Measurements from ENCODE around the gene TAF1C.

TAF1C gene

GRCh38 chr16:84155771-84156170 lies 31.1 kb downstream of the TAF1C start:
- DNase-seq = no peak

GRCh38 chr16:84155226-84155625 lies 31.6 kb downstream of the TAF1C start:
- no peak for DNase-seq

DNA sequence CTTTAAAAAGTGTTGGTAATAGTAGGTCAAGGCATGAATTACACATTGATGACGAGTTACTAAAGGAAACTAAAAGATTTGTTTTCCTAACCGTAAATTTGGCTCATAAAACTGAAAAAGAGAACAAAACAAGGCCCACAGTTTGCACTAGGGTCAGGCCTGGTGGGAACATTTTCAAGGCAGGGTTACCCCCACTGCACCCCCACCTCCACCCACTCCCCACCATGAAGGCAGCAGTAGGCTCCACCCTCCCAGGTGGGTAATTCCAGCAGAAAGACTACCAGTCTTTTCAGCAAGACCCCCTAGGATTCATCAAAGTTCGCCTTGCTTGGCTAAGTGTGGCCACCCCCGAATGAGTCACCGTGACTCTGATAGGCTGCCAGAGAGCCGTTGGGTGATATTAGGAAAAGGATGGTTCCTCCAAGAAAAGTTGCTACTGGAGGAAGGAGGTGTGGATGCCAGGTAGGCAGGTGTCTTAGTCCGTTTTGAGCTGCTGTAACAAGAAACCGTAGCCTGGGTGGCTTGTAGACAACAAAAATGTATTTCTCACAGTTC lies 33.1 kb downstream of the TAF1C start:
- DNase-seq = no peak

DNA sequence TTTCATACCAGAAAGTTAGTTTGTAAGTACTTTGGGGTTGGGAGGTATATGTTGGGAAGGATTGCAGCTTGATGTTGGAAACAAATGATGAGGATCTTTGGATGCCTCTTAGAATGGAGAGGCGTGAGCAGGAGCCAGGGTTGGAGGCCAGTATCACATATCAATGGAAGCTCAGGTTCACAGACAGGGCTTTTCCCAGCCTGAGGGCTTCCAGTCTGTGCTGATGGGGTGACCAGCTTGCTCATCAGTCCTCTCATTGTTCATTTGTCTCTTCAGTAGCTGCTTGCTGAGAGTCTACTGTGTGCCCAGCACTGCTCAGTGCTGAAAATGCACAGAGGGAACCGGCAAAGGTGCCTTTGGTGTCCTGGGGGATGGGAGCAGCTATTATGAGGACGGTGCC lies 35.9 kb downstream of the TAF1C start:
- DNase-seq = no peak

- peak; percentile 19 for DNase-seq
Measured at GRCh38 chr16:84144859-84145639, 41.8 kb downstream of the TAF1C start, which contains the start of the genes DNAAF1 and HSDL1. Gene DNAAF1 (plus strand): TSS chr16:84145308. CDS start chr16:84145441, 133 bp downstream. Gene HSDL1 (minus strand): TSS chr16:84145177. CDS start chr16:84131321, 13,856 bp downstream.

GRCh38 chr16:84144209-84144858 lies 42.5 kb downstream of the TAF1C start:
- DNase-seq = no peak

- no peak for DNase-seq
Measured at GRCh38 chr16:84143784-84144199, 43.1 kb downstream of the TAF1C start.

- no peak for DNase-seq
Measured at GRCh38 chr16:84143081-84143480, 43.8 kb downstream of the TAF1C start.

DNA sequence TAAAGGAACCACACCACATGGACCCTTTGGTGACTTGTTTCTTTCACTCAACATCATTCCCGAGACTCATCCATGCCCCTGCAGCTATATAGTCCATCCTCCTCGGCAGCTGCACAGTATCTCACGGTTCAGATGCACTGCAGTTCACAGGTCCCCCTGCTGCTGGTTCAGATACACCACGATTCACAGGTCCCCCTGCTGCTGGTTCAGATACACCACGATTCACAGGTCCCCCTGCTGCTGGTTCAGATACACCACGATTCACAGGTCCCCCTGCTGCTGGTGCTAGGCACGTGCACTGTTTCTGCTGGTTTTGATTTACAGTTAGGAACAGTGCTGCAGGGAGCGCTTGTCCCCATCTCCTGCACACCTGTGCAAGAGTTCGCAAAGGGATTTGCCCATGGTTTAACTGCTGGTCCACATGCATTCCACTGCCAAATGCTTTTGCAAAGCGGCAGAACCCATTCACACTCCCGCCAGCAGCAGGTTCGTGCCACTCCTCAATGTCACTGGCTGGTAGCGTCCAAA lies 45.6 kb downstream of the TAF1C start:
- peak; percentile 18 for DNase-seq

- DNase-seq = no peak
Measured at GRCh38 chr16:84139628-84140258, 47.1 kb downstream of the TAF1C start.

- DNase-seq = no peak
Measured at GRCh38 chr16:84138824-84139627, 47.8 kb downstream of the TAF1C start.

GRCh38 chr16:84138500-84138823 lies 48.4 kb downstream of the TAF1C start:
- DNase-seq = no peak

DNA sequence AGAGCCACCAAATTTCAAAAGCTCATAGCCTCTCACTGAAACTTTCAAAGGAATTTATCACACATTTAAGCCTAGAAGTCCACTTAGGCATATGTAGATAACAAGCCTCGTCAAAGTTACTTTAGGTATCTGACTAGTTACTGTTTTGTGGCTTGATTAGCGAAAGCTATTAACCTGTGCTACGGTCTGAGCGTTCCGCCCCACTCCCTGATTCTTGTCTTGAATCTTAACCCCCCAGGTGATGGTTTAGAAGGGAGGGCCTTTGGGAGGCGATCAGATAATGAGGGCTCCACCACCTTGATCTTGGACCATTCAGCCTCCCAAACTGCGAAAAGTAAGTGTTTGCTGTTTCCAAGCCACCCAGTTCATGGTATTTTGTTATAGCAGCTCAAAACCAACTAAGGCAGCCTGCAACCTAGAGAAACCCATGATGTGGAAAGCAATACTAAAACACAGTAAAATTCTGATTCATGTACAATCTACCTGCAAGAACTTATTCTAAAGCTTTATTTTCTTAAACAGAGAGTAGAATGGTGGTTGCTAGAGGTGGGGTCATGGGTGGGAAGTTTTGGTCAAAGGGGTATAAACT lies 49.0 kb downstream of the TAF1C start:
- DNase-seq = no peak

- DNase-seq = no peak
Measured at GRCh38 chr16:84137287-84137686, 49.6 kb downstream of the TAF1C start.

- DNase-seq = no peak
Measured at GRCh38 chr16:84136331-84137125, 50.3 kb downstream of the TAF1C start.

DNA sequence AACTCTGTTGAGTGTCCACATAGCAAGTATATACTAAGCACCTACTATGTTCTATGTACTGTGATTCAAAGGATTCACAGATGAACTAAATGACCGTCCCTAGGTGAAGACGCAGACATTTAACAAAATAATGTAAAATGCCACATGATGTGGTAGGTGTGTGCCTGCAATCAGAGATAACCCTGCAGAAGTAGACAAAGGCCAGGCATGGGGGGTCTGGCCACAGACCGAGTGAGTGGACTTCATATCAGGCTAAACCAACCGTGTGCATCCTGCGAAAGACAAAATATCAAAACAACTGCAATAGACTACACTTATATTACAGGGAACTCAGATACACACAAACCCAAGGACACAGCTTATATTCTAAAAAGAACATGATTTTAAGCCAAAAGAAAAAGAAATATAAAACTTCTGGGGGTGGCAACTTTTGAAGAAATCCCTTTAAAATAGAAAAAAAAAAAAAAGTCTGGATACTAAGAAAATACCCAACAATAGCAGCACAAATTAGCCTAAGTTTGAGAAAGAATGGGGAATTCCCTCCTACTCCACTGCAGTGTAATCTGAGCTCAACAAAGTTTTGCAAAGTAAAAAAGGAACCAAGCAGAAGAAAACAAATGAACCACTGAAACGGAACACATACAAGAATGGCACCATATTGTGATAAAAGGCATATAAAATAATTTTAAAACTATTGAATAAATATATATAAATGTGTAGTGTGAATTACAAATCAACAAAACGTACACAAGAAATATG lies 54.2 kb downstream of the TAF1C start:
- no peak for DNase-seq

- no peak for DNase-seq
Measured at GRCh38 chr16:84131117-84131516, 55.7 kb downstream of the TAF1C start.

All from NCI-H1694 (cell line).